Stimulated activated CD4-positive, alpha-beta T cell treated with anti-CD3 and anti-CD28 coated beads, Interleukin-1b, Interleukin-23, amount 100 ng/mL, for 4 hours (primary cell): ENCODE data around the gene GRIK1.

Source experiments
- DNase-seq, 2 donors: peaks; one replicate each; pipeline ENCODE4 v3.0.0-alpha.2; 2020; ENCODE audit warnings: low read depth in 2 of 2

Gene GRIK1

DNA sequence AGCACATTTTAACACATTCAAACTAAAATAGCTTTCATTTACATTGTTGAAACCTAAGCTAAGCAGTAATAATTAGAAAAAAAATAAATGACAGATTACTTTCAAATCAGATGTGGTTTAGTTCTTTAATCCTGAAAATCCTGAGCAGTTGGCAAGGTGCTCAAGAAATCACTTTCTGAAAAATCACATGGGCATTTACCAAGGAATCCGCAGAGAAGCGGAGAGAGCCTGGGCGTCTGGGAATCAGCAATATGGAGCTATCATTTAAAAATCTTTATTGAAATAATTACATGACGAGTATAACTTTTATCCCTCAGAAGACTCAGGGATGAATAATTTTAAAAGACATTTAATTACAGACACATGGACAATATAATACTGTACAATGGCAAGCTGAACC lies 30.2 kb downstream of the GRIK1 start:
- no peak for DNase-seq

DNA sequence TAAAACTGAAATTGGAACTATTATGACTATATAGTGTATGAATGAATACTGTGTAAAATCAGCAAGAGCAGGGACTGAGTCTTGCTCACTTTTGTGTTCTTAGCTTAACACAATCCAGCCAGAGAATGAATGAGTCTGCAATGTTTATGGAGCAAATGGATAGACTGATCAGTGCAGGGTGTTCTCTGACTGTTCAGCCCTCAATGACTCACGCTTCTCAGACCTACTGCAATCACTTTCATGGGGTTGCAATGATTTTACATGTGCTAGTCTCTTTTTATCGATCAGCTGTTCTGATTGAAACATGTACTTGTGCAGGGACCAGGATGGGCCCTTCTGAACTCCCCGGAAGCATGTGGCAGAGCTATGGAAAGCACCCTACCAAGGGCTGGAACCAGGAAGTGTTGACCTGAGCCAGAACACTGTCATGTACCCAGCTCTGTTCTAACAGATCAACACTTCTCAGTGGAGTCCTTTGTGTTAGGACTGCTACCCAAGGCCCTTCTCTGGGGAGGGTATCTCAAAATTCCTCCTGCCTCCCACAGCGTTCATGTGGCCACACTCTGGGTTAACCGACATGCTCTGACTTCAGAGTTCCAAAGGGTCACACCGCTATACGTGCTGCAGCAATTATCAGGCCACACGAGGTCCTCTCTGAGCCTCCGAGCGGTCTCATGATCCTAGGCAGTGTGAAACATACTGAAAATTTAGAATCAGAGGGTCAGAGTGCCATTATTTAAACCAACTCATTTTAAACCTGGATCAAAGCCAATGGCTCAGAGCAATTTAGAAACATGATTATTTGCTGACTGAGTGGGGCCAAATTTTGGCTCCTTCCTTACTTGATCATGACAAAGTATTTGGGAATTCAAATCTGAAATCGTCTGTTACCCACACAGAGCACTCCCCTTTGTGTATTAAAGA lies 35.2 kb downstream of the GRIK1 start:
- no peak for DNase-seq

DNA sequence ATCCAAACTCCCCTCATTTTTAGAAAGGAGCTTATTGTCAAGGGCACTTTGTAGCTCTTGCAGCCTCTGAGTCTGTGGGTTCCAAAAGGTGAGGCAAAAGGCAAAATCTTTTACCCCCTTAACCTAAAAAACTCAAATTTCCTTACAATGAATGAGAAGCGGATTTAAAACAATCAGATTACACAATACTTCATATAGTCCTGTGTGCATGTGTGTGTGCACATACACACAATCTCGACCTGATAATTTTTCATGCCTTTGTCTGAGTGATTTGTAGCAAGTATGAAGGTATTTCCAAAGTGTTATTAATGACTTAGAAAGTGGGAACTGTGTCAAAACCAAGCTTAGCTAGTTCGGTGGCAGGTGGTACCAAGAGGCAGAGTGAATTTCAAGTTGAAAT lies 42.9 kb downstream of the GRIK1 start:
- no peak for DNase-seq

GRCh38 chr21:29893687-29894086 lies 46.1 kb downstream of the GRIK1 start:
- no peak for DNase-seq

- no peak for DNase-seq
Measured at GRCh38 chr21:29892379-29892778, 47.4 kb downstream of the GRIK1 start.

- no peak for DNase-seq
Measured at GRCh38 chr21:29888437-29888836, 51.4 kb downstream of the GRIK1 start.

DNA sequence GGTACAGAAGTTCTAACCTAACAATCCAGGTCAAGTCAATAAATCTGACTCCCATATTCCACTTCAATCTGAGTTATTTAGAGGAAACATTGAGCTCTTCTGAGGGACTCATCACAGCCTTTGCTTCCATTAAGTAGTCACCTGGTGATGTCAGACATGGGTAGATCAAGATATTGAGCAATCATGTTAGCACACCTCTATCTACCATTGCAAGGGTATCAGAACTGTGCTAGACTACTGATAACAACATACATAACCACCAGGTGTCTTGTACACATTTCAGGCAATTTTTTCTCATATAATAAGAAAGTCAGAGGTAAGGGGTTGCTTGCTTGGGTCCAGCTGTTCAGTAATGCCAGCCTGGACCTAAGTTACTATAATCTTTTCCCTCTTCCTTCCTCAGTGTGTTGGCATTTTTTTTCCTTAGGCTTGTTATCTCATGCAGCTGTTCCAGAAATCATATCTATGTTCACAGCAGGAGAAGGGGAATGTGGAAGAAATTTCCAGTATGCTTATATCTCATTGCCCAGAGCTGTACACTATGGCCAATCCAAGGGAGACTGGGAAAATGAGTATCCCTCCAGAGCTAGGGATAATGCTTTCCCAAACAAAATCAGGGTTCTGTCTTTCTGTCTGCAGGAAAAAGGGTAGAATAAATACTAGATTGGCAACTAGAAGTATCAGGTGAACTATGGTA lies 52.3 kb downstream of the GRIK1 start:
- no peak for DNase-seq

DNA sequence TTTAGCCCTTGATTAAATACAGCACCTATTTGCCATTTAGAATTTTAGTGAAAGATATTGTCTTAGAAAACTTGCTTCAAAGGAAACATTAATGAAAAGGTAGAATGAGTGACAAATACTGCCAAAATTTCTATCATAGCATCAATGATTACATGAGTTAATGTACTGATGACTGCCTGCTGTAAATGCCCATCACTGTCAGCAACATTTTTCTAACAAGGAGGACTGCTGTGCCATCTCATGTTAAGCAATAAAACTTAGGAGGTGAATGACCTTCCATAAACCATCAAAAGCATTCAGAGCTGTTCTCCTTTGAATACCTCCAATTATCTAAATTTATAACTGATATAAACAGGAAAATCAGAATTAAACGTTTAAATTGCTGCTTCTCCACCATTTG lies 54.3 kb downstream of the GRIK1 start:
- no peak for DNase-seq

- DNase-seq: no peak
Measured at GRCh38 chr21:29875873-29876272, 63.9 kb downstream of the GRIK1 start.

GRCh38 chr21:29875036-29875716 lies 64.6 kb downstream of the GRIK1 start:
- no peak for DNase-seq

DNA sequence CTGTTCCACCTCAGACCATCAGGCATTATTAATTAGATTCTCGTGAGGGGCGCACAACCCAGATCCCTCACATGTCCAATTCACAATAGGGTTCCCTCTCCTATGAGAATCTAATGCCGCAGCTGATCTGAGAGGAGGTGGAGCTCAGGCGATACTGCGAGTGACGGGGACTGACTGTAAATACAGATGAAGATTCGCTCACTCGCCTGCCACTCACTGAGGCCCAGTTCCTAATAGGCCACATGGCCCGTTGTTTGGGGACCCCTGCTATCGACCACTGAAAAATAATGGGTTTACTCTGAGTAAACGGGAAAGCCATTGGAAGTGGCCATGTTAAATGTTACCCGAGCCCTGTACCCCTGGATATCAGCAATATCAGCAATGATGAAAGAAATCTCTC lies 65.9 kb downstream of the GRIK1 start:
- DNase-seq: no peak

- DNase-seq: no peak
Measured at GRCh38 chr21:29870814-29871213, 69.0 kb downstream of the GRIK1 start.

GRCh38 chr21:29867796-29868195 lies 72.0 kb downstream of the GRIK1 start:
- DNase-seq: no peak

DNA sequence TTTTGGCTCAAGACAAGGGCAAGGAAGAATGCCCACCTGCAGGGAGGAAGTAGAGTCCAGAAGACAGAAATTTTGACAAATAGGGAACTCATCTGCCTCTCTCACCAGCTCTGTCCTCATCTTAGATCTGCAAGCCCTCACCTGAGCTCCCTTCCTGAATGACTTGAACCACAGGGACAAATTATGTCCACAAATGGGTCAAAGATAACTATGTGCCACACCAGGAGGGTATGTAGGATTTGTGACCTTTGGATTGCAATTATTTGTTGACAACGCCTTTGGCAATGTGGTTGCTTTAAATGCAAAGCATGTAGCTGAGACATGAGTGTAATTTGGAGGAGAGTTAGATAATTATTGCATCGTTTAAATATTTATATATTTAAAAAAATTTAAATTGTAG lies 79.5 kb downstream of the GRIK1 start:
- no peak for DNase-seq

DNA sequence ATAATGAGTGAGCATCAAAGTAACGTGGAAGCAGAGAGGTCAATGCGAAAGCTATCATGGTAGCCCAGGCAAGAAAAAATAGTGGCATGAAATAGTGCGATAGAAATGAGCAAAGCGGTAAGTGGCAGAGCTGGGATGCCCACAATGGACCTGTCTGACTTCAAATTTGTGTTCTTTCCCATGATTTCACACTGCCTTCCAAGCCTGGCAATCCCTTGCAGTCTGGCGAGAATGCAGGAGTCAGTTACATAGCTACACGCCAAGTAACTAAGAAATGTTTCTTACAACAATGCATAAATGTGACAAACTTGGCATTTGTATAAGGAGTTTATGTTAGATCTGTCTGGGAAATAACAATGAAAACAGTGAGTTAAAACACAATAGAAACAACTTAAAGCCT lies 82.6 kb downstream of the GRIK1 start:
- DNase-seq: no peak

- no peak for DNase-seq
Measured at GRCh38 chr21:29854795-29855194, 85.0 kb downstream of the GRIK1 start.

- no peak for DNase-seq
Measured at GRCh38 chr21:29851611-29852010, 88.2 kb downstream of the GRIK1 start.

- DNase-seq: peak; percentile 3 to 8
Measured at GRCh38 chr21:29849735-29850176, 90.0 kb downstream of the GRIK1 start.

DNA sequence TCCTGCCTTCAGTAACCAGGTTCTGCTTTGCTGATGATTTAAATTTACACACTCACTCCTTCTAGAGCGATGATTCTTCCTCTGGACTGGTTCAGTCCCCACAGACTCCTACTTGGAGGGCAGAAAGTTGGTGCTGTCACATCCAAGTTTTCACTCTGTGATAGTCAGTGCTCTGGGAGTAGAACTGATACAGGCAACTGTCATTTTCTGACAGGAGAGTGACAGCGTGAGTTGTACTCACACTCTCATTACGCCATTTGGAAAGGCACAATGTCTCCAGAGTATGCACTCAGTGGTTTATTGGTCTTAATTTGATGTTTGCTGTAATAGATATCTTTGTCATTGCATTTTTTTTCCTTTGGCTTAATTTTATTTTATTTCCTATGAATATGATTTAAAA lies 96.0 kb downstream of the GRIK1 start:
- no peak for DNase-seq

DNA sequence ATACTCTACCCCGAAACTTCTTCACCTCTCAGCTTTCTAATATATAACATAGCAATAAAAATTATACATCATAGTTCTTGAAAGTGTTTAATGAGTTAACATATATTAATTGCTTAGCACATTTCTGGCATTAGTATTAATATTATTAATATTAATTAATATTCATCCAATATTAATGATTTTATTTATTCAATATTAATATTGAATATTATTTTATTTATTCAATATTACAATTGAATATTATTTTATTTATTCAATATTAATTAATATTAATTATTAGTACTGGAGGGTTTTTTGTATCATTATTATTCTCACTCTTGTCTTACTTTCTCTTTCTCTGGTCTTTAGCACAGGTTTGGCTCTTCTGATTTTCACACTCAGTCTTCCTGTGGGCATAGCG lies 105.2 kb downstream of the GRIK1 start:
- DNase-seq: no peak

DNA sequence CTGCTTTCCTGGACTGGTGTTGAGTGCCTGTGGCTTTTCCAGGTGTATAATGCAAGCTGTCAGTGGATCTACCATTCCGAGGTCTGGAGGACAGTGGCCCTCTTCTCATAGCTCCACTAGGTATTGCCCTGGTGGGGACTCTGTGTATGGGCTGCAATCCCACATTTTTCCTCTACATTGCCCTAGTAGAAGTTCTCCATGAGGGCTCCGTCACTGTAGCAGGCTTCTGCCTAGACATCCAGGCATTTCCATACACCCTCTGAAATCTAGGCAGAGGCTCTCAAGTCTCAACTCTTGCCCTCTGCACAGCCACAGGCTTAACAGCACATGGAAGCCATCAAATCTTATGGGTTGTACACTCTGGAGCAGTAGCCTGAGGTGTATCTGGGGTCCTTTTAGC lies 107.6 kb downstream of the GRIK1 start:
- no peak for DNase-seq

- no peak for DNase-seq
Measured at GRCh38 chr21:29829564-29830275, 110.1 kb downstream of the GRIK1 start.
